Gastrocnemius medialis (tissue), 4 donors: ENCODE measurements around the gene SLC40A1. TPM values are rescaled to one million over a fixed set of nuclear protein-coding genes. Genes with fewer than 3 reads are reported as not detected.

Experiments used
- ATAC-seq, 2 donors: fragments of 150-250 bp; one replicate each; pipeline ENCODE4 v1.9.1; 2016
- DNase-seq, 2 donors: peaks; one replicate each; pipeline ENCODE4 v3.0.0-alpha.2; 2019
- H3K27ac ChIP-seq, 4 donors: fragments of 200-600 bp; sonication (generic); 1 replicate in 1 of 4; 2 replicates in 3 of 4; pipeline ENCODE4 v1.5.1; 2016 to 2018; ENCODE audit warnings: mild to moderate bottlenecking in 2 of 4, moderate library complexity in 1 of 4
- H3K27me3 ChIP-seq, 3 donors: fragments of 200-600 bp; sonication (generic) in 2 of 3; 1 replicate in 1 of 3; 2 replicates in 2 of 3; pipeline versions ENCODE4 v1.5.1 to v1.6.0; 2016 to 2019; ENCODE audit warnings: mild to moderate bottlenecking in 1 of 3, moderate library complexity in 1 of 3
- H3K36me3 ChIP-seq, 2 donors: fragments of 200-600 bp; sonication (generic) in 1 of 2; one replicate each; pipeline ENCODE4 v1.5.1; 2017 to 2018
- H3K4me1 ChIP-seq, 2 donors: fragments of 200-600 bp; sonication (generic) in 1 of 2; one replicate each; pipeline ENCODE4 v1.5.1; 2016 to 2017; ENCODE audit warnings: mild to moderate bottlenecking in 2 of 2
- H3K4me3 ChIP-seq, 4 donors: fragments of 200-600 bp; sonication (generic) in 3 of 4; 1 replicate in 1 of 4; 2 replicates in 3 of 4; pipeline ENCODE4 v1.5.1; 2016 to 2019; ENCODE audit warnings: mild to moderate bottlenecking in 2 of 4
- H3K9me3 ChIP-seq, 3 donors: fragments of 200-600 bp; sonication (generic) in 2 of 3; 1 replicate in 1 of 3; 2 replicates in 2 of 3; pipeline ENCODE4 v1.5.1; 2016 to 2019
- POLR2A ChIP-seq, 2 donors: fragments of 450-650 bp; IDR thresholded peaks; one replicate each; pipeline ENCODE4 v1.6.1; 2017; ENCODE audit warnings: antibody characterized with exemption in 2 of 2, mild to moderate bottlenecking in 2 of 2, moderate library complexity in 2 of 2
- in situ Hi-C, 4 donors: fragments of 200-750 bp; cut with MboI; loops; one replicate each; pipeline versions ENCODE4 v1.15.0 to v1.8.0; 2017; ENCODE audit warnings: low sequenced_read_pairs in 4 of 4
- intact Hi-C: fragments of 100-400 bp; cut with DNase I; formaldehyde crosslinking; loops from one replicate; pipeline ENCODE4 v1.15.1; 2023; ENCODE audit warnings: low total_unique reads
- total RNA-seq, 4 donors: library from RNA; depleted of rRNA; stranded (reverse); fragments of >200 nt; gene quantifications; one replicate each; pipeline versions ENCODE4 v1.1.0 to v1.2.3, GENCODE V29; 2016
- TF ChIP-seq, protein P1 (sequence below), 5 experiments: fragments of 450-650 bp in 3 of 5; fragments of 200-600 bp in 2 of 5; sonication (generic) in 2 of 5; IDR thresholded peaks in 4 of 5; conservative IDR thresholded peaks in 1 of 5; 1 replicate in 4 of 5; 2 replicates in 1 of 5; pipeline ENCODE4 v1.5.1; 2016 to 2019; ENCODE audit warnings: antibody characterized with exemption in 5 of 5, mild to moderate bottlenecking in 3 of 5, moderate library complexity in 3 of 5

The SLC40A1 gene
- total RNA-seq, 4 donors from 2014 or later, result 24.8 to 81.8 (median 37.4) TPM

DNA sequence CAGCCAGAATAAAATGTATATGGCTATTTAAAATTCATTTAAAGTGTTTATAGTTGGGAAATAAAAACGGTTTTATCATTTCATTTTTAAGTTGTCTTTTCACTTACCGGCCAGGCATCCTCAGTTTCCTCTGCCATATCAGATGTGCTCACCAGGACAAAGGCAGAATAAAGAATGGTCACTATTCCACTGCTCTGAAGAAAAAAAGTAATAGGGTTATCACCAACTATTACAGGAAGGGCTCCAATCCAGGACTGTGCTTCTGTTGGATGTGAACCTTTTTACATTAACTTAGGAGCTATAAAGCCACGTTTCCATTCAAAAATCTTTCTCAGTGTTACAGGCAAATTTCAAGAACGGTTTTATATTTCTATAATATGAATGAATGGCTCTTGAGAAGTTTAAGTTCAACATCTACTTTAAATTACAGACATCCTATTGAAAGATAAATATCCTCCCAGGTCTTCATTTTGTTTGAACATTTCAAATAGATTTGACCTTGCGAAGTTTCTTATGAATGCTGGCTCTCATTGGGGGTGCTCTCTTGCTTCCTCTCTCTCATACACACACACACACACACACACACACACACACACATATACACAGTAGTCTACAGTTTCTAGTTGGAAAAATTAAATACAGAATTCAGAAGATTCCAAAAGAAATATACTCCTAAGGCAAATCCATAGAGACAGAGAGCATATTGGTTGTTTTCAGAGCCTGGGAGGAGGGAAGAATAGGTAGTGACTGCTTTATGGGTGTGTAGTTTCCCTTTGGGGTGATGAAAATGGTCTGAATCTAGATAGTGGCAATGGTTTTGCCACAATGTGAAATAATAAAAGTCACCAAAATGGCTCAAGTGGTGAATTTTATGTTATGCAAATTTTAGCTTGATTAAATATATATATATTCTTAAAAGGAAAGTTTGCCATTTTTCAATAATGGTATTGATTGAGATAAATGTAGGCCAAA is 2.9 kb upstream of the SLC40A1 start:
- in situ Hi-C loops, result no loop called here

DNA sequence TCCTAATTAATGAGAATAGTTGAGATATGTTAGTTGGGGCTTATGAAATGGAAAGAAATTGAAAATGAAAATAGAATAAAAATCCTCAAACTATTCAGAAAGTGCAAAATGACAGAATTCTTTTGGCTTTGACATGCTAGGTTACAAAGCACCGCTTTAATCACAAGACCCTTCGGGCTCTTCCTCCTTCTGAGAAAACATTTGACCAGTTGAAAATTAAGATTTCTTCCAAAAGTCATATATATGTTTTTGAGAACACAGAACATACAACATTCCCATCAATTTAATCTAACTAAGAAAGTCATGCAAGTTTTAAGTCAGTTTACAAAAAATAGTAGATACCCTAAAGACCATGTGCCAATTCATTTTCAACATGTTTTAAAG is 2.2 kb upstream of the SLC40A1 start:
- TF ChIP-seq, protein P1, sequence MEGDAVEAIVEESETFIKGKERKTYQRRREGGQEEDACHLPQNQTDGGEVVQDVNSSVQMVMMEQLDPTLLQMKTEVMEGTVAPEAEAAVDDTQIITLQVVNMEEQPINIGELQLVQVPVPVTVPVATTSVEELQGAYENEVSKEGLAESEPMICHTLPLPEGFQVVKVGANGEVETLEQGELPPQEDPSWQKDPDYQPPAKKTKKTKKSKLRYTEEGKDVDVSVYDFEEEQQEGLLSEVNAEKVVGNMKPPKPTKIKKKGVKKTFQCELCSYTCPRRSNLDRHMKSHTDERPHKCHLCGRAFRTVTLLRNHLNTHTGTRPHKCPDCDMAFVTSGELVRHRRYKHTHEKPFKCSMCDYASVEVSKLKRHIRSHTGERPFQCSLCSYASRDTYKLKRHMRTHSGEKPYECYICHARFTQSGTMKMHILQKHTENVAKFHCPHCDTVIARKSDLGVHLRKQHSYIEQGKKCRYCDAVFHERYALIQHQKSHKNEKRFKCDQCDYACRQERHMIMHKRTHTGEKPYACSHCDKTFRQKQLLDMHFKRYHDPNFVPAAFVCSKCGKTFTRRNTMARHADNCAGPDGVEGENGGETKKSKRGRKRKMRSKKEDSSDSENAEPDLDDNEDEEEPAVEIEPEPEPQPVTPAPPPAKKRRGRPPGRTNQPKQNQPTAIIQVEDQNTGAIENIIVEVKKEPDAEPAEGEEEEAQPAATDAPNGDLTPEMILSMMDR (IDR thresholded peaks at IDR 0.05 in 4 of 5, conservative IDR thresholded peaks at IDR 0.05 in 1 of 5), result no peak
- no peak for TF ChIP-seq POLR2A (IDR thresholded peaks at IDR 0.05)
- ATAC-seq (no peak), DNase-seq (no peak)
- no peak overlapping the region for H3K27ac ChIP-seq
- intact Hi-C loops, result loop anchor here (5.0 kb wide), 2 partner anchors 116 to 140 kb away; partner anchors contain the start of gene WDR75
- no peaks in the 10 kb centered on the region for H3K27me3 ChIP-seq
- H3K36me3 ChIP-seq, result no peaks in the 10 kb centered on the region
- in situ Hi-C loops, result no loop called here
- H3K4me1 ChIP-seq, result peaks cover 21 to 24% of the 10 kb centered on the region in 2 donors
- H3K9me3 ChIP-seq, result no peaks in the 10 kb centered on the region
- H3K4me3 ChIP-seq, result no peak overlapping the region

More for the DNA sequence above, 2.9 kb upstream of the SLC40A1 start:
- intact Hi-C loops, result loop anchor here (5.0 kb wide), 2 partner anchors 116 to 141 kb away; partner anchors contain the start of gene WDR75
- TF ChIP-seq, protein P1 (IDR thresholded peaks at IDR 0.05 in 4 of 5, conservative IDR thresholded peaks at IDR 0.05 in 1 of 5), result no peak
- no peak for TF ChIP-seq POLR2A (IDR thresholded peaks at IDR 0.05)
- Histone ChIP-seq H3K27ac (no peak overlapping the region), H3K27me3 (no peaks in the 10 kb centered on the region), H3K9me3 (no peaks in the 10 kb centered on the region), H3K36me3 (no peaks in the 10 kb centered on the region), H3K4me1 (peaks cover 14 to 17% of the 10 kb centered on the region in 2 donors), H3K4me3 (no peak overlapping the region)
- ATAC-seq (no peak), DNase-seq (no peak)

DNA sequence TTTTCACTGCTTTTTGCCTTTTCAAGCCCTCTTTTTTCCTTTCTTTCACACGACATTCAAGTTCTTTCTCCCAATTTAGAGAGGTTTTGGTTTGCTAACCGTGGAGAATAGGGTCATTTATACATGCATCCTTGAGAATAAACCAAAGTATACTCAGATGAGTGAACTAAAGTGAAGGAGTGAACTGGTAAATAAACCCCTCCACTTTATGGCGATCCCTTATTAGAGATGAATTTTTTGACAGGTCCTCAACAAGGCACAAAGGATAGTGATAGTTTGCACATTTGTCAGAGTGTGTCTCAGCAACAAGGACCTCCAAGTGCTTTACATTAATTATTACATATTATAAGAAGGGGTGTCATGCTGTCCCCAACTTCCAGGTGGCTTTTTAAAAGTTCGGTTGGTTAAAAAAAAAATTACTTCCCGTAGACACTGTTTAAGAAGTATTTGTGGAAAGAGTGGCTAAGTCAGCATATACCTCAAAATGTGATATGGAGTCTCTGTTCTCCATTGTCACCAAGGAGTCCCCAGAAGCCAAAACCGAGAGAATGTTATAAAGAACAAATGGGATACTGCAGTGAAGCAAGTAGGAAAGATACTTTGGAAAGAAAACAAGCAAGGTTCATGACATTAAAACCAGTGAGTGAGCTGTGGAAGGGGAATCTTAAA is 1.7 kb upstream of the SLC40A1 start:
- in situ Hi-C loops, result no loop called here
- intact Hi-C loops, result loop anchor here (5.0 kb wide), 2 partner anchors 115 to 140 kb away; partner anchors contain the start of gene WDR75
- H3K4me1 ChIP-seq, result peaks cover 26 to 30% of the 10 kb centered on the region in 2 donors
- no peak overlapping the region for H3K4me3 ChIP-seq
- no peaks in the 10 kb centered on the region for H3K36me3 ChIP-seq
- no peak for TF ChIP-seq POLR2A (IDR thresholded peaks at IDR 0.05)
- TF ChIP-seq, protein P1 (IDR thresholded peaks at IDR 0.05 in 4 of 5, conservative IDR thresholded peaks at IDR 0.05 in 1 of 5), result no peak
- peak overlapping the region in 1 of 4 donors; percentile 90 for H3K27ac ChIP-seq
- no peak for DNase-seq
- no peaks in the 10 kb centered on the region for H3K9me3 ChIP-seq
- no peaks in the 10 kb centered on the region for H3K27me3 ChIP-seq
- no peak for ATAC-seq

DNA sequence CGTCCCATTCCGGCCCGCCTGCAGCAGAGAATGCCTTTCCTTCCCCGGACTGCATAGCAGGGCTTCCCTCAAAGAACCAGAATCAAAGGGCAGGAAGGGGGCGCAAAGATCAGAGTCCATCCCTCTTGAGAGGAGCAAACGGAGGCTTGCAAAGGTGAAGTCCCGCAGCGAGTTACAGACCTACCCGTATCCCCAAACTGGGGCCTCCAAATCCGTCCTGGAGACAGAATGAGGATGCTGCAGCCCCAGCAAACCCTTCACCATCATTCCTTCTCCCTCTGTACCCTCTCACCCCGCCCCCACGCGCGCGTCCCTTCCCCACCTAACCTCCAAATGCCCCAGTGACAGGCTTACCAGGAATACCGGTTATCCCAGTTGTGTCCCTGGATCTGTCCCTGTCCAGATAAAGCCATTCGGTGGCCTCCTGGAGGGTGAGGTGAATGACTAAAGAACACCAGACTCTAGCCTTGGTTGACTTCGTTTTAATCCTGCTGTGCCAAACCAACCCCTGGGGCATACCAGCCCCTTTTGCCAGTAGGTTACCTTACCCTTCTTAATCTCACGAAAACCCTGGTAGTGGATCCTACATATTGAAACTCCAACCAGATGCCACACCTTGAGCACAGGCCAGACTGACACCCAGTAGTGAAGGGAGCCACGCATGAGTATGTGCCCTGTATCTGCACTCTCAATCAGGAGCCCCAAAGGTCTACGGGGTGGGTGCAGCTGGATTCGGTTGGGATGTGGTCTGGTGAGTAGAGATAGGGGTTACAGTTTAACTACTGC is 961 bp upstream of the SLC40A1 start:
- peak; percentile 30 to 31 for ATAC-seq

More for the DNA sequence above, 961 bp upstream of the SLC40A1 start:
- Histone ChIP-seq H3K4me3 (peak overlapping the region; percentile 66 to 93 (median 79)), H3K36me3 (no peaks in the 10 kb centered on the region), H3K4me1 (peaks cover 34 to 37% of the 10 kb centered on the region in 2 donors), H3K9me3 (no peaks in the 10 kb centered on the region), H3K27me3 (no peaks in the 10 kb centered on the region), H3K27ac (peak overlapping the region; percentile 87 to 93 (median 89))
- TF ChIP-seq POLR2A (IDR thresholded peaks at IDR 0.05), result no peak
- TF ChIP-seq, protein P1 (IDR thresholded peaks at IDR 0.05 in 4 of 5, conservative IDR thresholded peaks at IDR 0.05 in 1 of 5), result no peak
- DNase-seq, result no peak
- intact Hi-C loops (loop anchor here (2.0 to 5.0 kb wide), 3 partner anchors 31 to 139 kb away; partner anchors contain the start of gene WDR75), in situ Hi-C loops (no loop called here)
